ENCODE results near the gene VTCN1.

VTCN1 gene

DNA sequence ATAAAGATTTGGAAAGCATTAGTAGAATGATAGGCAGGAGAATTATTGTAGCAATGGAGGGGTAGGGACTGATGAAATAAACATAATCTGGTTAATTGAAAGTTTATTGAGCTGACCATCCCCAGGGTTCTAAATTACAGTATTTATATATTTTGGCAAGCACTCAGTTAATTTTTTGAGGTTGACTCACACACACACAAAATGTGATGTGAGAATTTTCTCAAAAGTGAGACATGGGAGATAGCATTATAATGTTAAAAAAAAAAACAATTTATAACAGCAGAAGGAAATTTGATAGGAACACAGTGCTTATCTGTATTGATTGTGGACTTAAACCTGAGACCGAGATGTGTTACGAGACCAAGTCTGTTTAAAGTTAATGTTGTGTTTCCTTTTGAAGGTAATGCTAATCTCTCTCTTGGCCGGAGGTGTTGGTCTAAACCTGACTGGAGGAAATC lies 113.7 kb downstream of the VTCN1 start:
- CTCF ChIA-PET: interaction anchor here (0.8 kb wide), 1 partner anchor 30 kb away, joined by 3 read pairs; no protein-coding TSS in a partner anchor
- POLR2A ChIA-PET: no interaction called here
- DNase-seq (ENCODE audit: extremely low spot score): no peak
- TF ChIP-seq CTCF (IDR thresholded peaks at IDR 0.05; ENCODE audit: control extremely low read depth, extremely low read depth, low read depth, missing control alignments): no peak

DNA sequence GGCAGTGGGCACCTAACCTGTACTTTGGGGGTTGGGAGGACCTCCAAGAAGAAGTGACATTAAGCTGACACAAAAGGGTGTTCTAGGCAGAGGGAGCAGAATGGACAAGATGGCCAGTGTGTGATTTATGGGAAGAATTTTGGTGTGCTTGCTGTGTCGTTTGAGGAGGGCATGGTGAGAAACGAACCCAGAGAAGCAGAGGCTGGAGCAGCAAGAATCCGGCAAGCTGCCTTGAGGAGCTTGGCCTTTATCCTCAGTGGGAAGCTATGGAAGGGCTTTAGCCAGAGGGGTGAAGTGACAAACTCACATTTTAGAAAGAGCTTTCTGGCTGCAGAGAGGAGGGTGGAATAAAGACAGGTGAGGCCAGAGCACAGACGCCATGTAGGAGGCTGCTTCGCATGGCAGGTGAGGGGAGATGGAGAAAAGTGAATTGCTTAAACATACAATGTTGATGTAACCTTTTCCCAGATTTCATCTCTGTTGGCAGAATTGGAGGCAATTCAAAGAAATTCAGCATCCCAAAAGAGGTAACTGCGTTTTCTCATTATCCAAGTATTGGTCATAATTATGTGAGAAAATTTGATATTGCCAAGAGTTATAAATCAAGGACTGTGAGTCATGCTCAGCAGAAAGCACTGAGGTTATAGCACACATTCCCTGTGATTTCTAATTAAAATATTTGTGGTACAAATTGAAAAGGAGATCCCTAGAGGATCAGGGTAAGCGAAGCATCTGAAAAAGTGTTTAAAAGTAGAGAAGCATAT lies 115.7 kb downstream of the VTCN1 start:
- no peak for DNase-seq (ENCODE audit: extremely low spot score)
- POLR2A ChIA-PET: no interaction called here
- CTCF ChIA-PET: interaction anchor here (0.8 to 3.6 kb wide), 9 partner anchors 12 to 34 kb away, joined by 3 to 17 read pairs (median 7); partner anchors contain the start of gene TRIM45
- no peak for TF ChIP-seq CTCF (IDR thresholded peaks at IDR 0.05; ENCODE audit: control extremely low read depth, extremely low read depth, low read depth, missing control alignments)

GRCh38 chr1:117093870-117094621 lies 116.7 kb downstream of the VTCN1 start:
- POLR2A ChIA-PET: no interaction called here

More at GRCh38 chr1:117093870-117094621, 116.7 kb downstream of the VTCN1 start:
- DNase-seq (ENCODE audit: extremely low spot score): peak; percentile 17
- no peak for TF ChIP-seq CTCF (IDR thresholded peaks at IDR 0.05; ENCODE audit: control extremely low read depth, extremely low read depth, low read depth, missing control alignments)
- CTCF ChIA-PET: interaction anchor here (0.6 to 3.6 kb wide), 15 partner anchors 10 to 520 kb away, joined by 3 to 17 read pairs (median 4); partner anchors contain the start of genes TRIM45 and TTF2
